Neural cell (in vitro differentiated cells): ENCODE data around the gene MTMR3. TPM values are rescaled to one million over a fixed set of nuclear protein-coding genes. Genes with fewer than 3 reads are reported as not detected.

Source experiments
- H2AFZ ChIP-seq: fragments of 200-600, 300-800 bp; sonication (generic), shearing (Covaris generic); 2 replicates; pipeline ENCODE4 v1.6.0; 2014; ENCODE audit warnings: low read depth, mild to moderate bottlenecking, antibody characterized with exemption, low read length, moderate library complexity
- H3F3A ChIP-seq: fragments of 200-600 bp; shearing (Covaris generic); 2 replicates; pipeline ENCODE4 v1.6.1; 2016; ENCODE audit warnings: mild to moderate bottlenecking, moderate library complexity, mixed read lengths, antibody characterized with exemption, low read length; ENCODE audit not compliant: insufficient read depth, poor library complexity, severe bottlenecking
- H3K27ac ChIP-seq: fragments of 200-600, 300-800 bp; sonication (generic), shearing (Covaris generic); 2 replicates; pipeline ENCODE4 v1.5.1; 2014; ENCODE audit warnings: mild to moderate bottlenecking, low read length, moderate library complexity
- H3K27me3 ChIP-seq: fragments of 300-800, 200-600 bp; sonication (generic), shearing (Covaris generic); 2 replicates; pipeline ENCODE4 v1.6.0; 2014; ENCODE audit warnings: mild to moderate bottlenecking, low read depth, low read length, moderate library complexity; ENCODE audit not compliant: insufficient read depth
- H3K36me3 ChIP-seq: fragments of 300-800, 200-600 bp; sonication (generic), shearing (Covaris generic); 2 replicates; pipeline ENCODE4 v1.5.1; 2014; ENCODE audit warnings: mild to moderate bottlenecking, antibody characterized with exemption, low read length, moderate library complexity; ENCODE audit not compliant: insufficient read depth
- H3K4me2 ChIP-seq: fragments of 300-800, 200-600 bp; sonication (generic), shearing (Covaris generic); 2 replicates; pipeline ENCODE4 v1.6.0; 2014; ENCODE audit warnings: mild to moderate bottlenecking, low read length
- H3K4me3 ChIP-seq: fragments of 300-800, 200-600 bp; sonication (generic), shearing (Covaris generic); 2 replicates; pipeline ENCODE4 v1.5.1; 2014; ENCODE audit warnings: mild to moderate bottlenecking, low read length, moderate library complexity
- H3K79me2 ChIP-seq: fragments of 200-600 bp; shearing (Covaris generic); replicated peaks from 2 replicates; pipeline ENCODE4 v1.6.0; 2014; ENCODE audit warnings: mild to moderate bottlenecking, low read length, moderate library complexity; ENCODE audit not compliant: insufficient read depth
- H3K9ac ChIP-seq: fragments of 300-800, 200-600 bp; sonication (generic), shearing (Covaris generic); 2 replicates; pipeline ENCODE4 v1.6.1; 2016; ENCODE audit warnings: mild to moderate bottlenecking, low read length, mixed read lengths
- H3K9me2 ChIP-seq: fragments of 200-600 bp; shearing (Covaris generic); 2 replicates; pipeline ENCODE4 v1.6.1; 2016; ENCODE audit warnings: mild to moderate bottlenecking, low read length, mixed read lengths; ENCODE audit not compliant: insufficient read depth
- H3K9me3 ChIP-seq: fragments of 200-600, 300-800 bp; sonication (generic), shearing (Covaris generic); 2 replicates; pipeline ENCODE4 v1.6.1; 2016; ENCODE audit warnings: mild to moderate bottlenecking, mixed run types, low read length, moderate library complexity, mixed read lengths
- H4K20me1 ChIP-seq: fragments of 200-600 bp; shearing (Covaris generic); 2 replicates; pipeline ENCODE4 v1.6.1; 2016; ENCODE audit warnings: mild to moderate bottlenecking, mixed run types; ENCODE audit not compliant: insufficient read depth
- EP300 ChIP-seq: fragments of 450-650 bp; conservative IDR thresholded peaks from 2 replicates; pipeline ENCODE4 v1.6.1; 2014; ENCODE audit warnings: antibody characterized with exemption, mild to moderate bottlenecking, moderate library complexity; ENCODE audit not compliant: poor library complexity, severe bottlenecking
- EZH2 ChIP-seq: fragments of 200-600, 300-800 bp; shearing (Covaris generic), sonication (generic); IDR thresholded peaks from 2 replicates; pipeline ENCODE4 v1.6.1; 2014; ENCODE audit warnings: antibody characterized with exemption, low read length, borderline replicate concordance, mild to moderate bottlenecking; ENCODE audit not compliant: insufficient read depth, poor library complexity, severe bottlenecking
- MXI1 ChIP-seq: fragments of 450-650 bp; conservative IDR thresholded peaks from 2 replicates; pipeline ENCODE4 v1.6.1; 2014; ENCODE audit warnings: antibody characterized with exemption, mild to moderate bottlenecking; ENCODE audit not compliant: poor library complexity, severe bottlenecking
- POLR2AphosphoS5 ChIP-seq: IDR thresholded peaks from 2 replicates; pipeline ENCODE4 v1.6.1; 2012
- RAD21 ChIP-seq: fragments of 450-650 bp; conservative IDR thresholded peaks from 2 replicates; pipeline ENCODE4 v1.6.1; 2014; ENCODE audit warnings: antibody characterized with exemption, mild to moderate bottlenecking, moderate library complexity
- SMC3 ChIP-seq: fragments of 450-650 bp; conservative IDR thresholded peaks from 2 replicates; pipeline ENCODE4 v1.6.1; 2014; ENCODE audit warnings: antibody characterized with exemption, mild to moderate bottlenecking, moderate library complexity; ENCODE audit not compliant: poor library complexity
- TAF1 ChIP-seq: IDR thresholded peaks from 2 replicates; pipeline ENCODE4 v1.6.1; 2012; ENCODE audit warnings: low read depth
- polyA plus RNA-seq: library from polyadenylated mRNA; depleted of rRNA; stranded (reverse); fragments of >200 nt; gene quantifications from 2 replicates; pipeline ENCODE4 v1.2.3, GENCODE V29; 2014
- TF ChIP-seq, protein P1 (sequence below): fragments of 450-650 bp; IDR thresholded peaks from 2 replicates; pipeline ENCODE4 v1.5.1; 2014; ENCODE audit warnings: antibody characterized with exemption, mild to moderate bottlenecking, moderate library complexity; ENCODE audit not compliant: poor library complexity, severe bottlenecking
- TF ChIP-seq, protein P2 (sequence below): IDR thresholded peaks from 2 replicates; pipeline ENCODE4 v1.6.1; 2012; ENCODE audit warnings: borderline replicate concordance

MTMR3 gene
- polyA plus RNA-seq, 1 donor from 2014 or later: 46.7 TPM

DNA sequence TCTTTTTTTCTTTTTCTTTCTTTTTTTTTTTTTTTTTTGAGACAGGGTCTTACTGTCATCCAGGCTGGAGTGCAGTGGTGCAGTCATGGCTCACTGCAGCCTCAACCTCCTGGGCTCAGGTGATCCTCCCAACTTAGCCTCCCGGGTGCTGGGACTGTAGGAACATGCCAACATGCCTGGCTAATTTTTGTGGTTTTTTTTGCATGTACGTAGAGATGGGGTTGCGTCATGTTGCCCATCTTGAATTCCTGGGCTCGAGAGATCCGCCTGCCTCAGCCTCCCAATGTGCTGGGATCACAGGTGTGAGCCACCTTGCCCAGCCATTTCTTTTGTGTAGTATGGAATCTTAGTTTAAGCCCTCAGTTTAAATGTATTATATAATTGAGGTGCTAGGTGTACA, 20.4 kb downstream of the MTMR3 start:
- H3K9me3 ChIP-seq: no peaks in the 10 kb centered on the region
- H3K79me2 ChIP-seq: peaks cover 73% of the 10 kb centered on the region
- H3K9me2 ChIP-seq: no peaks in the 10 kb centered on the region
- peaks cover 5% of the 10 kb centered on the region for H4K20me1 ChIP-seq
- no peaks in the 10 kb centered on the region for H3K27me3 ChIP-seq
- TF ChIP-seq MXI1 (no peak), RAD21 (no peak), POLR2AphosphoS5 (no peak), TAF1 (no peak), EZH2 (no peak), EP300 (no peak), SMC3 (no peak)
- TF ChIP-seq, protein P1, sequence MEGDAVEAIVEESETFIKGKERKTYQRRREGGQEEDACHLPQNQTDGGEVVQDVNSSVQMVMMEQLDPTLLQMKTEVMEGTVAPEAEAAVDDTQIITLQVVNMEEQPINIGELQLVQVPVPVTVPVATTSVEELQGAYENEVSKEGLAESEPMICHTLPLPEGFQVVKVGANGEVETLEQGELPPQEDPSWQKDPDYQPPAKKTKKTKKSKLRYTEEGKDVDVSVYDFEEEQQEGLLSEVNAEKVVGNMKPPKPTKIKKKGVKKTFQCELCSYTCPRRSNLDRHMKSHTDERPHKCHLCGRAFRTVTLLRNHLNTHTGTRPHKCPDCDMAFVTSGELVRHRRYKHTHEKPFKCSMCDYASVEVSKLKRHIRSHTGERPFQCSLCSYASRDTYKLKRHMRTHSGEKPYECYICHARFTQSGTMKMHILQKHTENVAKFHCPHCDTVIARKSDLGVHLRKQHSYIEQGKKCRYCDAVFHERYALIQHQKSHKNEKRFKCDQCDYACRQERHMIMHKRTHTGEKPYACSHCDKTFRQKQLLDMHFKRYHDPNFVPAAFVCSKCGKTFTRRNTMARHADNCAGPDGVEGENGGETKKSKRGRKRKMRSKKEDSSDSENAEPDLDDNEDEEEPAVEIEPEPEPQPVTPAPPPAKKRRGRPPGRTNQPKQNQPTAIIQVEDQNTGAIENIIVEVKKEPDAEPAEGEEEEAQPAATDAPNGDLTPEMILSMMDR: no peak
- TF ChIP-seq, protein P2, sequence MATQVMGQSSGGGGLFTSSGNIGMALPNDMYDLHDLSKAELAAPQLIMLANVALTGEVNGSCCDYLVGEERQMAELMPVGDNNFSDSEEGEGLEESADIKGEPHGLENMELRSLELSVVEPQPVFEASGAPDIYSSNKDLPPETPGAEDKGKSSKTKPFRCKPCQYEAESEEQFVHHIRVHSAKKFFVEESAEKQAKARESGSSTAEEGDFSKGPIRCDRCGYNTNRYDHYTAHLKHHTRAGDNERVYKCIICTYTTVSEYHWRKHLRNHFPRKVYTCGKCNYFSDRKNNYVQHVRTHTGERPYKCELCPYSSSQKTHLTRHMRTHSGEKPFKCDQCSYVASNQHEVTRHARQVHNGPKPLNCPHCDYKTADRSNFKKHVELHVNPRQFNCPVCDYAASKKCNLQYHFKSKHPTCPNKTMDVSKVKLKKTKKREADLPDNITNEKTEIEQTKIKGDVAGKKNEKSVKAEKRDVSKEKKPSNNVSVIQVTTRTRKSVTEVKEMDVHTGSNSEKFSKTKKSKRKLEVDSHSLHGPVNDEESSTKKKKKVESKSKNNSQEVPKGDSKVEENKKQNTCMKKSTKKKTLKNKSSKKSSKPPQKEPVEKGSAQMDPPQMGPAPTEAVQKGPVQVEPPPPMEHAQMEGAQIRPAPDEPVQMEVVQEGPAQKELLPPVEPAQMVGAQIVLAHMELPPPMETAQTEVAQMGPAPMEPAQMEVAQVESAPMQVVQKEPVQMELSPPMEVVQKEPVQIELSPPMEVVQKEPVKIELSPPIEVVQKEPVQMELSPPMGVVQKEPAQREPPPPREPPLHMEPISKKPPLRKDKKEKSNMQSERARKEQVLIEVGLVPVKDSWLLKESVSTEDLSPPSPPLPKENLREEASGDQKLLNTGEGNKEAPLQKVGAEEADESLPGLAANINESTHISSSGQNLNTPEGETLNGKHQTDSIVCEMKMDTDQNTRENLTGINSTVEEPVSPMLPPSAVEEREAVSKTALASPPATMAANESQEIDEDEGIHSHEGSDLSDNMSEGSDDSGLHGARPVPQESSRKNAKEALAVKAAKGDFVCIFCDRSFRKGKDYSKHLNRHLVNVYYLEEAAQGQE: no peak
- no peak overlapping the region for H2AFZ ChIP-seq
- no peak overlapping the region for H3K4me3 ChIP-seq
- H3K27ac ChIP-seq: no peak overlapping the region
- H3K9ac ChIP-seq: no peak overlapping the region
- H3F3A ChIP-seq: no peaks in the 10 kb centered on the region
- no peak overlapping the region for H3K4me2 ChIP-seq
- H3K36me3 ChIP-seq: no peaks in the 10 kb centered on the region

- TF ChIP-seq EP300 (no peak), RAD21 (no peak), MXI1 (no peak), POLR2AphosphoS5 (no peak), EZH2 (no peak), TAF1 (no peak), SMC3 (no peak)
- TF ChIP-seq, protein P2: no peak
- TF ChIP-seq, protein P1: no peak
- Histone ChIP-seq H3K27me3 (no peaks in the 10 kb centered on the region), H3K79me2 (peaks cover 72% of the 10 kb centered on the region), H3K9me3 (no peaks in the 10 kb centered on the region), H2AFZ (no peak overlapping the region), H3F3A (no peaks in the 10 kb centered on the region), H4K20me1 (peaks cover 5% of the 10 kb centered on the region), H3K36me3 (no peaks in the 10 kb centered on the region), H3K4me3 (no peak overlapping the region), H3K9me2 (peaks cover under 1% of the 10 kb centered on the region), H3K4me2 (no peak overlapping the region), H3K27ac (no peak overlapping the region), H3K9ac (no peak overlapping the region)
Observed at GRCh38 chr22:29904020-29904419, 21.0 kb downstream of the MTMR3 start.
